Measurements from ENCODE around the gene PFDN2.

Gene PFDN2

GRCh38 chr1:161072751-161073449 is 44.9 kb downstream of the PFDN2 start:
- Histone ChIP-seq H2AFZ (ENCODE audit: low read length) (no peak overlapping the region), H3K4me1 (ENCODE audit: low read length) (peaks cover 18% of the 10 kb centered on the region), H3K79me2 (ENCODE audit: low read length) (peaks cover 18% of the 10 kb centered on the region), H4K20me1 (ENCODE audit: insufficient read depth, low read length) (no peaks in the 10 kb centered on the region), H3K9me2 (replicated peaks; ENCODE audit: insufficient read depth, low read length) (no peaks in the 10 kb centered on the region), H3K27ac (ENCODE audit: low read length) (no peak overlapping the region), H3K4me3 (ENCODE audit: low read length) (no peak overlapping the region), H3K36me3 (replicated peaks; ENCODE audit: insufficient read depth, low read length) (no peaks in the 10 kb centered on the region), H3K9ac (ENCODE audit: low read length) (no peak overlapping the region), H3F3A (ENCODE audit: insufficient read depth, low read length) (peaks cover 25% of the 10 kb centered on the region), H3K9me3 (replicated peaks; ENCODE audit: insufficient read depth, low read length) (no peaks in the 10 kb centered on the region), H3K4me2 (ENCODE audit: low read depth, low read length) (no peak overlapping the region), H3K27me3 (replicated peaks; ENCODE audit: insufficient read depth, low read length) (no peaks in the 10 kb centered on the region)
- TF ChIP-seq CTCF (IDR thresholded peaks at IDR 0.05; ENCODE audit: low read length) = no peak
- TF ChIP-seq EZH2phosphoT487 (IDR thresholded peaks at IDR 0.05; ENCODE audit: low read length) = no peak
- no peak for TF ChIP-seq EZH2 (optimal IDR thresholded peaks at IDR 0.05; ENCODE audit: low read depth, low read length)
- no peak for DNase-seq

- no peaks in the 10 kb centered on the region for H4K20me1 ChIP-seq (ENCODE audit: insufficient read depth, low read length)
- no peak overlapping the region for H3K27ac ChIP-seq (ENCODE audit: low read length)
- no peak overlapping the region for H2AFZ ChIP-seq (ENCODE audit: low read length)
These were observed 45.9 kb downstream of the PFDN2 start for GRCh38 chr1:161071886-161072371.

GRCh38 chr1:161070761-161071160 is 47.1 kb downstream of the PFDN2 start:
- Histone ChIP-seq H3K9ac (ENCODE audit: low read length) (peak overlapping the region; percentile 97; the same call in 1 of the 2 replicates), H3K4me3 (ENCODE audit: low read length) (no peak overlapping the region), H2AFZ (ENCODE audit: low read length) (peak overlapping the region; percentile 22; the same call in 1 of the 2 replicates), H3K27ac (ENCODE audit: low read length) (peak overlapping the region; percentile 94), H3K9me2 (replicated peaks; ENCODE audit: insufficient read depth, low read length) (no peaks in the 10 kb centered on the region), H3K27me3 (replicated peaks; ENCODE audit: insufficient read depth, low read length) (no peaks in the 10 kb centered on the region), H4K20me1 (ENCODE audit: insufficient read depth, low read length) (no peaks in the 10 kb centered on the region), H3K36me3 (replicated peaks; ENCODE audit: insufficient read depth, low read length) (no peaks in the 10 kb centered on the region), H3K9me3 (replicated peaks; ENCODE audit: insufficient read depth, low read length) (no peaks in the 10 kb centered on the region), H3K79me2 (ENCODE audit: low read length) (peaks cover 39% of the 10 kb centered on the region), H3K4me1 (ENCODE audit: low read length) (peaks cover 33% of the 10 kb centered on the region), H3F3A (ENCODE audit: insufficient read depth, low read length) (peaks cover 25% of the 10 kb centered on the region), H3K4me2 (ENCODE audit: low read depth, low read length) (peak overlapping the region; percentile 90; the same call in 1 of the 2 replicates)
- no peak for TF ChIP-seq CTCF (IDR thresholded peaks at IDR 0.05; ENCODE audit: low read length)
- no peak for TF ChIP-seq EZH2phosphoT487 (IDR thresholded peaks at IDR 0.05; ENCODE audit: low read length)
- no peak for TF ChIP-seq EZH2 (optimal IDR thresholded peaks at IDR 0.05; ENCODE audit: low read depth, low read length)
- DNase-seq = no peak

More at GRCh38 chr1:161071886-161072371, 45.9 kb downstream of the PFDN2 start:
- Histone ChIP-seq H3F3A (ENCODE audit: insufficient read depth, low read length) (peaks cover 25% of the 10 kb centered on the region), H3K36me3 (replicated peaks; ENCODE audit: insufficient read depth, low read length) (no peaks in the 10 kb centered on the region), H3K27me3 (replicated peaks; ENCODE audit: insufficient read depth, low read length) (no peaks in the 10 kb centered on the region), H3K9ac (ENCODE audit: low read length) (no peak overlapping the region), H3K4me2 (ENCODE audit: low read depth, low read length) (no peak overlapping the region), H3K9me3 (replicated peaks; ENCODE audit: insufficient read depth, low read length) (no peaks in the 10 kb centered on the region), H3K79me2 (ENCODE audit: low read length) (peaks cover 28% of the 10 kb centered on the region), H3K4me1 (ENCODE audit: low read length) (peaks cover 25% of the 10 kb centered on the region), H3K4me3 (ENCODE audit: low read length) (no peak overlapping the region), H3K9me2 (replicated peaks; ENCODE audit: insufficient read depth, low read length) (no peaks in the 10 kb centered on the region)
- peak; percentile 74 for DNase-seq
- TF ChIP-seq CTCF (IDR thresholded peaks at IDR 0.05; ENCODE audit: low read length) (peak; percentile 67), EZH2phosphoT487 (IDR thresholded peaks at IDR 0.05; ENCODE audit: low read length) (no peak)

Measured in MM.1S (cell line).